RWPE2 (cell line): ENCODE measurements around the gene TSKS.

ENCODE experiments used
- ATAC-seq: fragments of 200-7000 bp; cut with Tn5 transposase; 3 replicates; pipeline ENCODE4 v1.9.1; 2021; ENCODE audit warnings: low read depth
- DNase-seq: peaks from one replicate; pipeline ENCODE4 v3.0.0-alpha.2; 2020; ENCODE audit warnings: low spot score
- H3K27ac ChIP-seq: fragments of 450-650 bp; 2 replicates; pipeline ENCODE4 v1.5.1; 2017; ENCODE audit warnings: mild to moderate bottlenecking; ENCODE audit not compliant: poor library complexity, severe bottlenecking
- H3K27me3 ChIP-seq: fragments of 250-450 bp; sonication (Bioruptor Pico); 2 replicates; pipeline ENCODE4 v1.5.1; 2021; ENCODE audit warnings: mild to moderate bottlenecking, moderate library complexity; ENCODE audit not compliant: insufficient read depth, poor library complexity, severe bottlenecking
- H3K36me3 ChIP-seq: fragments of 250-450 bp; sonication (Bioruptor Pico); 2 replicates; pipeline ENCODE4 v1.5.1; 2020; ENCODE audit warnings: low read depth, mild to moderate bottlenecking, moderate library complexity
- H3K4me1 ChIP-seq: fragments of 250-450 bp; sonication (Bioruptor Pico); 2 replicates; pipeline ENCODE4 v1.5.1; 2021; ENCODE audit warnings: mild to moderate bottlenecking, moderate library complexity; ENCODE audit not compliant: insufficient read depth, poor library complexity, severe bottlenecking
- H3K4me3 ChIP-seq: fragments of 250-450 bp; sonication (Bioruptor Pico); 2 replicates; pipeline ENCODE4 v1.5.1; 2021; ENCODE audit warnings: mild to moderate bottlenecking, moderate library complexity; ENCODE audit not compliant: severe bottlenecking
- H3K9me3 ChIP-seq: fragments of 250-450 bp; sonication (Bioruptor Pico); 2 replicates; pipeline ENCODE4 v1.5.1; 2021; ENCODE audit warnings: mild to moderate bottlenecking, moderate library complexity; ENCODE audit not compliant: severe bottlenecking
- CTCF ChIP-seq: fragments of 450-650 bp; IDR thresholded peaks from one replicate; pipeline ENCODE4 v1.5.1; 2017; ENCODE audit warnings: mild to moderate bottlenecking, moderate library complexity; ENCODE audit not compliant: poor library complexity, severe bottlenecking

TSKS gene

GRCh38 chr19:49795615-49796014 lies 32.5 kb upstream of the TSKS start:
- Histone ChIP-seq H3K27me3 (no peaks in the 10 kb centered on the region), H3K36me3 (peaks cover 67% of the 10 kb centered on the region), H3K4me3 (no peak overlapping the region), H3K4me1 (no peaks in the 10 kb centered on the region), H3K9me3 (no peaks in the 10 kb centered on the region), H3K27ac (no peak overlapping the region)
- TF ChIP-seq CTCF, result no peak
- ATAC-seq, result no peak
- peak; percentile 51 for DNase-seq

- no peak overlapping the region for H3K27ac ChIP-seq
- peaks cover 53% of the 10 kb centered on the region for H3K36me3 ChIP-seq
- H3K9me3 ChIP-seq, result no peaks in the 10 kb centered on the region
- no peak for ATAC-seq
- no peaks in the 10 kb centered on the region for H3K27me3 ChIP-seq
- no peak for DNase-seq
- TF ChIP-seq CTCF, result no peak
- H3K4me3 ChIP-seq, result no peak overlapping the region
- no peaks in the 10 kb centered on the region for H3K4me1 ChIP-seq
These were observed 30.4 kb upstream of the TSKS start for GRCh38 chr19:49793561-49793840.

- Histone ChIP-seq H3K27ac (no peak overlapping the region), H3K9me3 (no peaks in the 10 kb centered on the region), H3K36me3 (peaks cover 55% of the 10 kb centered on the region), H3K27me3 (no peaks in the 10 kb centered on the region), H3K4me3 (no peak overlapping the region), H3K4me1 (no peaks in the 10 kb centered on the region)
- TF ChIP-seq CTCF, result no peak
- ATAC-seq (no peak), DNase-seq (peak; percentile 68)
These were observed 29.9 kb upstream of the TSKS start for GRCh38 chr19:49792829-49793560.

- Histone ChIP-seq H3K9me3 (no peaks in the 10 kb centered on the region), H3K4me1 (no peaks in the 10 kb centered on the region), H3K27ac (no peak overlapping the region), H3K4me3 (no peak overlapping the region), H3K36me3 (peaks cover 52% of the 10 kb centered on the region), H3K27me3 (no peaks in the 10 kb centered on the region)
- DNase-seq (peak; percentile 58), ATAC-seq (no peak)
- TF ChIP-seq CTCF, result no peak
These were observed 28.8 kb upstream of the TSKS start for GRCh38 chr19:49791776-49792445.

- H3K36me3 ChIP-seq, result peaks cover 41% of the 10 kb centered on the region
- ATAC-seq, result no peak
- no peak for TF ChIP-seq CTCF
- H3K9me3 ChIP-seq, result no peaks in the 10 kb centered on the region
- H3K4me1 ChIP-seq, result no peaks in the 10 kb centered on the region
- H3K4me3 ChIP-seq, result no peak overlapping the region
- no peak overlapping the region for H3K27ac ChIP-seq
- no peaks in the 10 kb centered on the region for H3K27me3 ChIP-seq
- no peak for DNase-seq
These were observed 27.8 kb upstream of the TSKS start for GRCh38 chr19:49790866-49791265.
